GM18511 (cell line): ENCODE measurements around the gene COX7A2L.
"Not testable (repeated sequence)": the region's sequence is repeated elsewhere in the genome, so short reads cannot be mapped to it uniquely, and the experiment has no call there.

Experiments used
- ATAC-seq: cut with Tn5 transposase; IDR thresholded peaks from one replicate; pipeline ENCODE4 v1.9.1; 2021; ENCODE audit warnings: mild to moderate bottlenecking, moderate library complexity; ENCODE audit not compliant: unreplicated experiment

Gene COX7A2L

GRCh38 chr2:42340045-42340937 is 20.7 kb downstream of the COX7A2L start:
- ATAC-seq, result no peak

- ATAC-seq, result no peak
These were observed 21.7 kb downstream of the COX7A2L start for GRCh38 chr2:42339191-42339912.

- no peak for ATAC-seq
These were observed 22.3 kb downstream of the COX7A2L start for GRCh38 chr2:42338567-42339190.

- no peak for ATAC-seq
These were observed 23.0 kb downstream of the COX7A2L start for GRCh38 chr2:42337846-42338566.

GRCh38 chr2:42337356-42337820 is 23.6 kb downstream of the COX7A2L start:
- ATAC-seq, result no peak

- no peak for ATAC-seq
These were observed 24.6 kb downstream of the COX7A2L start for GRCh38 chr2:42336361-42336965.

- ATAC-seq, result no peak
These were observed 25.4 kb downstream of the COX7A2L start for GRCh38 chr2:42335514-42336104.

- not testable (repeated sequence) for ATAC-seq
These were observed 26.2 kb downstream of the COX7A2L start for GRCh38 chr2:42334865-42335264.

- no peak for ATAC-seq
These were observed 26.8 kb downstream of the COX7A2L start for GRCh38 chr2:42334220-42334619.

- ATAC-seq, result no peak
These were observed 27.4 kb downstream of the COX7A2L start for GRCh38 chr2:42333579-42333978.

GRCh38 chr2:42332575-42332974 is 28.4 kb downstream of the COX7A2L start:
- ATAC-seq, result no peak

GRCh38 chr2:42331569-42332284 is 29.3 kb downstream of the COX7A2L start:
- no peak for ATAC-seq

- ATAC-seq, result no peak
These were observed 31.3 kb downstream of the COX7A2L start for GRCh38 chr2:42329736-42330135.

- ATAC-seq, result no peak
These were observed 32.1 kb downstream of the COX7A2L start for GRCh38 chr2:42328923-42329322.

- ATAC-seq, result no peak
These were observed 32.7 kb downstream of the COX7A2L start for GRCh38 chr2:42328148-42328833.

- ATAC-seq, result no peak
These were observed 33.9 kb downstream of the COX7A2L start for GRCh38 chr2:42327125-42327524.

- ATAC-seq, result no peak
These were observed 35.4 kb downstream of the COX7A2L start for GRCh38 chr2:42325609-42326008.

- ATAC-seq, result no peak
These were observed 36.1 kb downstream of the COX7A2L start for GRCh38 chr2:42324949-42325348.

- no peak for ATAC-seq
These were observed 36.8 kb downstream of the COX7A2L start for GRCh38 chr2:42324244-42324643.
